ENCODE measurements around the gene DAW1.
"Not testable (repeated sequence)": the region's sequence is repeated elsewhere in the genome, so short reads cannot be mapped to it uniquely, and the experiment has no call there.

DAW1 gene

DNA sequence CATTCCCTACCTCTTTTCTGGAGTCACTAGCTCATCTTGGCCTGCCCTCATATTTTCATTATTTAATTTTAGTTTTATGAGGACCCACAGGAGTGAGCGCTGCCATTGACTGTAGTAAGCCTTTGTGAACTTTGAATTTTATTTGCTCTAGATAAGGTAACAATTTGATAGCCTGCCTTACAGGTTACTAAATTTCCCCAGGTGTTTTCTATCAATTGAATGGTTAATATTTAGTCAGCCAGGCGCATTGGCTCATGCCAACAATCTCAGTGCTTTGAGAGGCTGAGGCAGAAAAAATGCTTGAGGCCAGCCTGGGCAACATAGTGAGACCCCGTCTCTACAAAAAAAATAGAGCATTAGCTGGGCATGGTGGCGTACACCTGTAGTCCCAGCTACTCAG, 50.2 kb downstream of the DAW1 start:
- no peak for DNase-seq

DNA sequence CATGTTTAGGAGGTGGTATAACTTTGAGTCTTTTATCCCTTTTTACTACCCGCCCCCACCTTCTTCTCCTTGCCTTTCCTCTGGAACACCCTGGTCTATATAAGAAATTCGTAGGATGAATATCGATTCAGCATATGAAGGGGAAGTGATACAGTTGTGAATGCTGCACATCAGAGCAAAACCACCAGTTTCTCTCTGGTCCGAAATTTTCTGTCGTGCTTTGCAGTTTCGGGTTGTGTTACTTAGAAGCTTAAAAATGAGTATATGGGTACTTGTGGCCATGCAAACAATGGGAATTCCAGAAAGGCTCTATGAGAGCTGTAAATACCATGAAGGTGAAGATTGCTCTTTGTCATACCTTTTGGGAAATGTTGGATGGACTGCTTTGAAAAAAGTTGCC, 60.6 kb downstream of the DAW1 start:
- no peak for DNase-seq

DNA sequence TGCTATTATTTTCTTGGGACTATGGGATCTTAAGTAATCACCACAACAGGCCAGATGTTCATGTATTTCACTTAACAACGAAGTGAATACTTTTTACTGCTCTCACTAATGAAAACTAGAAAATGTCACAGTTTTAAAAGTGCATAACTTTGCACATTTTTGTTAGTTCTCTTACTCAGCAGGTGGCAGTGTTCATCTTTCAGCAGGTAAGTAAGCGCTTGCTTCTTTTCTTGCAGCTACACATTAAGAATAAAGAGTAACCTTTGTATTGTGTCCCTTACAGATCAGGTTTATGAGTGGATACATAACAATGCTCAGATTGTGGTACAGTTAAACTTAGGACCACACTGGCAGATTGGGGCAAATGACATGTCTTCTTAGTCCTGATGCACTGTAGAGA, 61.0 kb downstream of the DAW1 start:
- no peak for DNase-seq

DNA sequence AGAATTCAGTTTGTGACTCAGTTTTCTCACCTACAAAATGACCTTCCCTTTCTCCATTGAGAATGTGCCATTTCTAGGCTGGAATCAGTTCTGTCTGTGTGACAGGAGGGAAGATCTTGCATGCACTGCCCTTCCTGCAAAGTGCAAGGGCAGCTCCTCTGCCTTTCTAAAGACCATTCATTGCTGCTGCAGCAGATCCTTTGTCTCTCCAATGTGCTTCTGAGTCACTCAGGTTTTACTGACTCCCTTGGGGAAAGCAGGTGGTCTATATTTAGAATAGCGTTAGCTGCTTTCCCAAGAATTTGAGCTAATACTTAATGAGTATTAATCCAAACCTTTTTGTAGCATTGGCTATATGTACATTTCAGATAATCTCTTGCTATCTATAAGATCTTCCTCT, 62.5 kb downstream of the DAW1 start:
- no peak for DNase-seq

DNA sequence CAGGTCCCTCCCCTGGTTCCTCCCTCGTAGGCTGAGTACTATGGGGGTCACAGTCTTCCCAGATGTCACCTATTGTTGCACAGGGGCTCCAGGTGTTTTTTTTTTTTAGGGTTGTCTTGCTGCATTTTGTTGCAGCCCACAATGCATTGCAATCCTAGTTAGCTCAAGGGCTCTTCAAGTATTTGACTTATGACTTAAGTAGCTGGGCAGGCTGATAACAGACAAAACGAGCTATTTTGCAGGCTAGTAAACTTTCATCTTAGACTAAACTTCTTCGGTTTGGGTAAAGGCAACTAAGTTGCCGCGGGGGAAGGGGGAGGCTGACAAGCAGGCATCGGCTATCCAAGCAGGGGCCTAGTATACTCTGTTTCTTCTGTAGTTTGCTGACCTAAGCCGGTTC, 64.8 kb downstream of the DAW1 start:
- DNase-seq: not testable (repeated sequence)

DNA sequence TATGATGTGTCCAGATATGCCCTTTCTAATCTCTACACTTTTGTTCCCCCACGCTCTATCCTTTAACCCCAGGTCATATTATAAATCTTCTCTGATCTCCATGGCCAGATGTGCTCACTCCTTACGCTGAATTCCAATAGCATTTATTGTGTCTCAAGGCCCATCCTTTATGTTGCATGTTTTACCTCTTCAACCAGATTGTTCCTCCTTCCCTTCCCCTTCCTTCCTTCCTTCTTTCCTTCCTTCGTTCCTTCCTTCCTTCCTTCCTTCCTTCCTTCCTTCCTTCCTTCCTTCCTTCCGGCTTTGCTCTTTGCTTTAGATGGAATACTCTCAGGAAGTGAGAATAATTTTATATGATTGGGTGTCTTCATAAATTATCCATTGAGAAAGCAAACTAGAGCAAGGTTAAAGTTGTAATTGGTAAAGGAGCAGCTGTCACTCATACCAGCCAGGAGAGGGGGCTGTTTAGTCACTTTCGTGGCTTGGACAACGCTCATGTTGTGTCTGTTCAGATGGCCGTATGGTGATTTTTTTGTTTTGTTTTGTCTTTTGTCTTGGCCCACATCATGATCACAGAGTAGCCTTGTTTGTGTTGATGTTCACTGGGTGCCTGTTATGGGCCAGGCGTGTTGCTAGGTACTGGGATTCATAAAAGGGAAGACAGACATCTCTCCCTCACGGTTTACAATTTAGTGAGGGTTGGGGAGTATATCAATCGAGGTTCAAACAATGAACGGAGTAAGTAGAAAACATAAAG, 68.0 kb downstream of the DAW1 start:
- DNase-seq: no peak

DNA sequence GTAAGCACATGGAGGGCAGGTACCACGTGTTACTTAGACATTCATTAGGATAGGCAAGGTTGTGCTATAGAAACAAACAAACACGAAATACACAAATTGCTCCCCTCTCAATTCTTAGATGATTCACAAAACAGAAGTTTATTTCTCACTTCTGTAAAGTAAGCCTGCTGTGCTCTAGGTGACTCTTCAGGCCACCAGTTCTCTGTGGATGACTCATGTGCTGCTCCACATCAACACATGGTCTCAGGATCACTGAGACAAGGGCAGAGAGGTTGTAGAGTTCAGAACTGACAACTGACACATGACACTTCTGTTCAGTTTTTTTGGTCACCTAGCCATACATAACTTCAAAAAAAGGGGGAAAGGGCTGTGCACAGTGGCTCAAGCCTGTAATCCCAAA, 70.6 kb downstream of the DAW1 start:
- DNase-seq: no peak

DNA sequence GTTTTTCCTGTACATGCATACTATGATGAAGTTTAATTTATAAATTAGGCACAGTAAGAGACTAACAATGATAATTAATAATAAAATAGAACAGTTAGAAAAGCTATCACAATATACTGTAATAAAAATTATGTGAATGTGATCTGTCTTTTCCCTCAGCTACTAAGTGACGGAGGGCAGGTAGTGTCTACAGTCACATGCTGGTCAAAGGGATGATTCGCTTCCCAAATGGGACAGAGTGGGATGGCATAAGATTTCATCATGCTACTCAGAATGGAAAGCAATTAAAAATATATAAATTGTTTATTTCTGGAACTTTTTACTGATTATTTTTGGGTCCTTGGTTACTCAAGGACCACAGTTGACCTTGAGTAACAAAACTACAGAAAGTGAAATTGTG, 71.5 kb downstream of the DAW1 start:
- no peak for DNase-seq

DNA sequence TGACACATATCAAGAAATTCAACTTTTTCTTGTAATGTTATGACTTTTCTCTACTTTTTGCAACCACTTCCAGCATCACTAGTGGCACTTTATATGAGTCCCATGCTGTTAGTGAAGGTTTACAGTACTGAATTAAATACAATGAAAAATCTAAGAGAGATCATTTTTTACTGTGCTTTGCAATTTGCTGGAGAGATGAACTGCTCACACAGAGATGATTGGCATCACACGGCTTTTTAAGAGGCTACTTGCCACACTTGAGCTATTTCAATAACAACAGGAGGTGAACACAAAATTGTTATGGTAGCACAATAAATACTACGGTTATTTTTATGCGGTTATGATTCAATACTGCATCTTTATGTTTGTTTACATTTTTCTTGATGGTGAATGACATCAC, 88.9 kb downstream of the DAW1 start:
- DNase-seq: no peak

DNA sequence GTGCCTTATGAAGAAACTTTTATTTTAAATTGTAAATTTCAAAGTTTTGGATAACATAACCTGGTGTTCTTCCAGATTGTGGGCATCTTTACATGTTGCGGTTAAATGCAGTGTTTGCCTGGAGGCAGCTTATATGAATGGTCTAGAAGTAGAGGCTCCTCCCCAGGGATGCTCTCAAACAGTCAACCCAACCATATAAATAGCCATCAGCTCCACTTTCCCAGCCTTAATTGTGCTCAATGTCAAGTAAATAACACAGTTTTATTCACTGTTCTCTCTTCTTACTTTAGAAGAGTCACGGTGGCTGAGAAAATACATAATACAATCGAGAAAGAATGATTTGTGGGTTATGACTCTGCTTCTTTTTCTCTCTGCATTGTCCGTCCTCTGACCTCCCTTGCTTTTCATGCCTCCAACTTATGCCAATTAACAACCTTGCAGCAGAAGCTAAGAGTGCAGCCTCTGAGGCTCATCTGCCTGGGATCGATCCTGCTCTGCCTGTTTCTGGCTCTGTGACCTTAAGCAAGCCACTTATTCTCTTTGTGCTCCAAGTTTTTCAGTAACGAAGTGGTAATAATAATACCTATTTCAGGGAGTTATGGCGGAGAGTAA, 100.3 kb downstream of the DAW1 start:
- DNase-seq: no peak

DNA sequence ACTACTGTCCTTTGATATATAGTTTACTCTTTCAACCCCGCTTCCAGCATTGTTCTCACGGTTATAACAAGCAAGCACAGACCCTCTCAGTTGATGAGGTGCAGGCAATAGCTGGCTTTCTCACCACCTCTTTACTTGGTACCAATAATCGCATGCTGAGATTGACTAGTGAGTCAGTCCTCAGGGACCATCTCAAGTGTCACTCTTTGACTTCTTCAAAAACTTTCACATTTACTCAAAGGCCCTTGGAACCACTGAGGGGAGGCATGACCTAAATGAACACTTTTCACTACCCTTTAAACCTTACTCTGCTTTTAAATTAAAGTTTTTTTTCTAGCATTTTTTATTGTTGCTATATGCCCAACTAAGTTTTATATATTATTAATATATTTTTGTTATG, 101.8 kb downstream of the DAW1 start:
- DNase-seq: no peak

All from activated effector memory CD4-positive, alpha-beta T cell treated with Interleukin-2 at 50 U/mL for 16 hours (primary cell).